HCT116 (cell line): Measurements from ENCODE around the gene USP3.

Source experiments
- CBX3 ChIP-seq: IDR thresholded peaks from 2 replicates; pipeline ENCODE4 v1.6.1; 2012; ENCODE audit warnings: low read depth
- CTCF ChIP-seq, 3 experiments: fragments of 200-600 bp in 1 of 3; sonication (generic) in 1 of 3; IDR thresholded peaks in 2 of 3; conservative IDR thresholded peaks in 1 of 3; 2 replicates each; pipeline ENCODE4 v1.5.1; 2012 to 2017; ENCODE audit warnings: low read depth in 2 of 3, low read length in 2 of 3, antibody characterized with exemption in 1 of 3, borderline replicate concordance in 1 of 3, control low read depth in 1 of 3, mild to moderate bottlenecking in 1 of 3, mixed read lengths in 1 of 3, mixed run types in 1 of 3, moderate library complexity in 1 of 3; ENCODE audit not compliant: insufficient read depth in 1 of 3
- EZH2 ChIP-seq: fragments of 200-600 bp; sonication (generic); IDR thresholded peaks from 2 replicates; pipeline ENCODE4 v1.6.1; 2017; ENCODE audit warnings: antibody characterized with exemption, mixed run types
- JUND ChIP-seq: IDR thresholded peaks from 2 replicates; pipeline ENCODE4 v1.6.1; 2012
- POLR2A ChIP-seq: IDR thresholded peaks from 2 replicates; pipeline ENCODE4 v1.7.0; 2011; ENCODE audit warnings: borderline replicate concordance; ENCODE audit not compliant: insufficient read depth, insufficient read length; ENCODE audit errors: extremely low read depth
- POLR2AphosphoS5 ChIP-seq: IDR thresholded peaks from 2 replicates; pipeline ENCODE4 v1.6.1; 2011; ENCODE audit warnings: mild to moderate bottlenecking, low read depth, low read length, moderate library complexity
- ZNF274 ChIP-seq: fragments of 200-500 bp; sonication (Bioruptor generic); IDR thresholded peaks from 2 replicates; pipeline ENCODE4 v1.6.1; 2014; ENCODE audit warnings: mild to moderate bottlenecking, low read depth, low read length, inconsistent platforms

GRCh38 chr15:63601704-63602185 is 97.4 kb downstream of the USP3 start:
- TF ChIP-seq CBX3, result no peak
- TF ChIP-seq CTCF (IDR thresholded peaks at IDR 0.05 in 2 of 3, conservative IDR thresholded peaks at IDR 0.05 in 1 of 3; ENCODE audit: borderline replicate concordance in 1 of 3, insufficient read depth in 1 of 3, low read depth in 2 of 3, low read length in 2 of 3), result no peak
- TF ChIP-seq JUND, result no peak
- TF ChIP-seq POLR2AphosphoS5, result no peak
- TF ChIP-seq ZNF274, result no peak
- no peak for TF ChIP-seq POLR2A
- TF ChIP-seq EZH2, result no peak
